Measurements from ENCODE around the gene RIC1. TPM values are rescaled to one million over a fixed set of nuclear protein-coding genes. Genes with fewer than 3 reads are reported as not detected.

The RIC1 gene
- total and polyA plus RNA-seq, 12 donors: 3.6 to 33.1 (median 17.9) TPM

GRCh38 chr9:5688109-5688508 lies 59.2 kb downstream of the RIC1 start:
- H3K36me3 ChIP-seq (replicated peaks in 1 of 2): no peaks in the 10 kb centered on the region
- no peaks in the 10 kb centered on the region for H3K27me3 ChIP-seq
- peaks cover 9 to 12% of the 10 kb centered on the region in 2 donors for H3K4me1 ChIP-seq (replicated peaks in 1 of 2)
- intact Hi-C loops (cut with DNase I): no loop called here
- TF ChIP-seq POLR2A (IDR thresholded peaks at IDR 0.05): no peak
- TF ChIP-seq CTCF (IDR thresholded peaks at IDR 0.05): no peak
- H3K4me3 ChIP-seq: no peak overlapping the region
- peak in 3 of 7 donors; percentile 22 to 41 (median 30) for DNase-seq
- no peaks in the 10 kb centered on the region for H3K9me3 ChIP-seq (replicated peaks in 1 of 3)
- 10 to 48% (median 21%) methylated on average over 1 of the region's 1 CpG for WGBS, 4 donors
- H3K27ac ChIP-seq: no peak overlapping the region

- H3K36me3 ChIP-seq (replicated peaks in 1 of 2): no peaks in the 10 kb centered on the region
- WGBS, 4 donors: 83 to 93% (median 89%) methylated on average over 1 of the region's 1 CpG
- no peaks in the 10 kb centered on the region for H3K27me3 ChIP-seq
- TF ChIP-seq POLR2A (IDR thresholded peaks at IDR 0.05) (no peak), CTCF (IDR thresholded peaks at IDR 0.05) (no peak)
- no peaks in the 10 kb centered on the region for H3K9me3 ChIP-seq (replicated peaks in 1 of 3)
- no peak for DNase-seq
- peaks cover 9 to 12% of the 10 kb centered on the region in 2 donors for H3K4me1 ChIP-seq (replicated peaks in 1 of 2)
- no peak overlapping the region for H3K4me3 ChIP-seq
- no peak overlapping the region for H3K27ac ChIP-seq
- intact Hi-C loops (cut with DNase I): no loop called here
Measured at GRCh38 chr9:5690278-5690677, 61.4 kb downstream of the RIC1 start.

GRCh38 chr9:5695860-5696259 lies 67.0 kb downstream of the RIC1 start:
- H3K4me3 ChIP-seq: no peak overlapping the region
- no peaks in the 10 kb centered on the region for H3K27me3 ChIP-seq
- intact Hi-C loops (cut with DNase I): no loop called here
- H3K27ac ChIP-seq: no peak overlapping the region
- 96 to 99% (median 97%) methylated on average over 2 of the region's 2 CpGs for WGBS, 4 donors
- TF ChIP-seq POLR2A (IDR thresholded peaks at IDR 0.05) (no peak), CTCF (IDR thresholded peaks at IDR 0.05) (no peak)
- H3K4me1 ChIP-seq (replicated peaks in 1 of 2): no peaks in the 10 kb centered on the region
- no peaks in the 10 kb centered on the region for H3K9me3 ChIP-seq (replicated peaks in 1 of 3)
- DNase-seq: no peak
- no peaks in the 10 kb centered on the region for H3K36me3 ChIP-seq (replicated peaks in 1 of 2)

- 92 to 100% (median 95%) methylated on average over 2 of the region's 2 CpGs for whole genome bisulfite sequencing, 4 donors
- H3K27me3 ChIP-seq: no peaks in the 10 kb centered on the region
- no peaks in the 10 kb centered on the region for H3K9me3 ChIP-seq (replicated peaks in 1 of 3)
- H3K27ac ChIP-seq: no peak overlapping the region
- TF ChIP-seq CTCF (IDR thresholded peaks at IDR 0.05): no peak
- no peak for TF ChIP-seq POLR2A (IDR thresholded peaks at IDR 0.05)
- no peaks in the 10 kb centered on the region for H3K36me3 ChIP-seq (replicated peaks in 1 of 2)
- no peak overlapping the region for H3K4me3 ChIP-seq
- no peak for DNase-seq
- intact Hi-C loops (cut with DNase I): no loop called here
- H3K4me1 ChIP-seq (replicated peaks in 1 of 2): no peaks in the 10 kb centered on the region
Measured at GRCh38 chr9:5696884-5697283, 68.0 kb downstream of the RIC1 start.

Data from adrenal gland (tissue), 12 donors.